Stimulated activated CD8-positive, alpha-beta memory T cell treated with anti-CD3 and anti-CD28 coated beads, Interleukin-4, amount 100 ng/mL, for 48 hours (primary cell): Measurements from ENCODE around the gene LTBP3.
A peak's percentile ranks its signal among the peaks of the same experiment; 100 is the strongest.

ENCODE experiments used
- DNase-seq: peaks from one replicate; pipeline ENCODE4 v3.0.0-alpha.2; 2020

The LTBP3 gene

DNA sequence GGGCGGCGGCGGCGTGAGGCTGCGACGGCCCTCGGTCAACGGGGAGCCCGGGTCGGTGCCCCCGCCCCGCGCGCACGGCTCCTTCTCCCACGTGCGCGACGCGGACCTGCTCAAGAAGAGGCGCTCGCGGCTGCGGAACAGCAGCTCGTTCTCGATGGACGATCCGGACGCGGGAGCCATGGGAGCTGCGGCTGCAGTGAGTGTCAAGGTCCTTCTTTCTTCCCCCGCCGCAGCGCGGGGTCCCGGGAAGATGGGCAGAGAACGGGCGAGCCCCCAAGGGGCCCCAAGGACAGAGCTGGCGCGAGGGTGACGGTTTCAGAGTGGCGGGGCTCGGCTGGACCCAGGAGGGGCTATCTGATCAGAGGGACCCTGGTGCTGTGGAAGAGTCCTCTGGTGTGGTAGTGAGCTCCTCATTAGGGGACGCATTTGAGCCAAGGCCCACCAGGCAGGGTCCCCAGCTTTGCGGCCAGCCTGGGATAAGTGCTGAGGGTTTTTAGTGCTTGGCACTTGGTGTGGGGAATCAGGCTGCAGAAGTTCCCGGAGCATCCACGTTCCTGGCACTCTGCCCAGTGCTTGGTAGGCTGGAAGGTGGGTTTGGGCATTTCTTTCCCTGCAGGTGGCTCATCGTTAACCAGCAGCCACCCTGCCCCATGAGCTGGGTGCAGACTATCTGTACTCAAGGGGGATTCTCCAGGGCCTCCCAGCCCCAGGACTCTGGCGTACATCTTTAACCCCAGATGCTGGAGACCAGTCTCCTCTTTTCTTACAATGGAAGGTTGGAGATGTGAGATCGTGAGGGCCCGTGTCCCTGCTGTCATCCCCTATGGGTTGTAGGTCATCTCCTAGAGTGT is 27.5 kb upstream of the LTBP3 start:
- DNase-seq, result no peak

GRCh38 chr11:65584723-65585171 is 26.6 kb upstream of the LTBP3 start:
- DNase-seq, result no peak

DNA sequence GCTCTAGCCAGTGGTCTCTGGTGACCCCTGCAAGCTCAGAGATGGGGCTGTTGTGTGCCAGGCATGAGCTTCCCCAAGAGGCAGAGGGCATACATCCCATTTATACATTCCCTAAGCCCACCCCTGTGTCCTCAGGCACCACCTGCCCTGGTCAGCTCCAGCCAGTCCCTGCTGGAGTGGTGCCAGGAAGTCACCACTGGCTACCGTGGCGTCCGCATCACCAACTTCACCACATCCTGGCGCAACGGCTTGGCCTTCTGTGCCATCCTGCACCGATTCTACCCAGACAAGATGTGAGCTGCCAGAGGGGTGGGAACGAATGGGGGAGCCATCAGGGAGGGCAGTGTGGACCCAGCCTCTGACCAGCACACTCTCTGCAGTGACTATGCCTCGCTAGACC is 25.9 kb upstream of the LTBP3 start:
- no peak for DNase-seq

- DNase-seq, result no peak
Observed at GRCh38 chr11:65583589-65583988, 25.4 kb upstream of the LTBP3 start.

GRCh38 chr11:65581928-65582327 is 23.8 kb upstream of the LTBP3 start:
- DNase-seq, result no peak

DNA sequence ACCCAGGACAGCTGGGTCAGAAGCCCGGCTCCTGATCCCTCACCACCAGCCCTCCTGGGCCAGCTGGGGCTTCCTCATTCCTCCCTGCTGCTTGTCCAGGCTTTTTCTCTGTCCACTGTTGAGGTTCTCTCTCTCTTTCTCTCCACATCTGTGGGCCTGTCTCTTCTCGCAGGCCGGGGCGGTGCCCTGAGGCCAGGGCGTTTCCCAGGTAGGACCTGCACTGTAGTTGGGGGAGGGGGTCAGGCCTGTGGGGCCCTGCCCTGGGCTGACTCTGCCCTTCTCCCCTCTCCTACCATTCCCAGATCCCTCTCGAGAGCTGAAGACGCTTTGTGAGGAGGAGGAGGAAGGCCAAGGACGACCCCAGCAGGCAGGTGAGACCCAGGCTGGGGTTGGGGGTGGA is 22.6 kb upstream of the LTBP3 start:
- DNase-seq, result no peak

DNA sequence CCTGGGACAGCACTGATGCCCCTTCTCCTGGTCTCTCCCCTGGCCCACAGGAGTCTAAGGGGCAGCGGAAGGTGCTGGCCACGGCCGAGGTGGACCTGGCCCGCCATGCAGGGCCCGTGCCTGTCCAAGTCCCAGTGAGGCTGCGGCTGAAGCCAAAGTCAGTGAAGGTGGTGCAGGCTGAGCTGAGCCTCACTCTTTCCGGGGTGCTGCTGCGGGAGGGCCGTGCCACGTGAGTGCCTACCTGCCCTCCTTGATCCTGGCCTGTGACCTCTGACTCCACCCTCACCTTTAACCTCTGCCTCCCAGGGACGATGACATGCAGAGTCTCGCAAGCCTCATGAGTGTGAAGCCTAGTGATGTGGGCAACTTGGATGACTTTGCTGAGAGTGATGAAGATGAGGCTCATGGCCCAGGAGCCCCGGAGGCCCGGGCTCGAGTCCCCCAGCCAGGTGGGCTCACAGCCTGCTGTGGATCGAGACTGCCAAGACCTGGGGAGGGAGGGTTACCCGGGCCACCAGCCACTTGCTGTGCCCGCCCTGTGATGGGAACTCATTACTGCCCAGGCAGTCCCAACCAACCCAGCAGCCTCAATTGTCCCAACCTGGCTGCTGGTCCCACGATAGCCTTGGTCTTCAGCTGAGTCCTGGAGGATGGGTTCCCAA is 22.0 kb upstream of the LTBP3 start:
- DNase-seq, result no peak

DNA sequence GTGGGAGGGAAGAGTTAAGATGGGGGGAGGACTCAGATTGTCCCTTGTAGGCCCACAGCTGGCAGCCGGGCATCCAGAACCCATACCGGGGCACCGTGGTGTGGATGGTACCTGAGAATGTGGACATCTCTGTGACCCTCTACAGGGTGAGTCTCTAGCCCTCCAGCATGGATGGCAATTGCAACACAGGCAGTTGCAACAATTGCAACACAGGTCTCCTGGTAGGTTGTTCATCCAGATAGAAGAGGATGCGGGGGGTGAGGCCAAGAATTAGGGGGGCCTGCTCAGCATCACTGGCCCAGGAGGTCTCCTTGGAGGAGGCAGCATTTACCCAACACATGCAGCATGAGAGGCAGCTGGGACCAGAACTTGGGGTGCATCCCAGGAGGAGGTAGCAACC is 21.1 kb upstream of the LTBP3 start:
- no peak for DNase-seq

DNA sequence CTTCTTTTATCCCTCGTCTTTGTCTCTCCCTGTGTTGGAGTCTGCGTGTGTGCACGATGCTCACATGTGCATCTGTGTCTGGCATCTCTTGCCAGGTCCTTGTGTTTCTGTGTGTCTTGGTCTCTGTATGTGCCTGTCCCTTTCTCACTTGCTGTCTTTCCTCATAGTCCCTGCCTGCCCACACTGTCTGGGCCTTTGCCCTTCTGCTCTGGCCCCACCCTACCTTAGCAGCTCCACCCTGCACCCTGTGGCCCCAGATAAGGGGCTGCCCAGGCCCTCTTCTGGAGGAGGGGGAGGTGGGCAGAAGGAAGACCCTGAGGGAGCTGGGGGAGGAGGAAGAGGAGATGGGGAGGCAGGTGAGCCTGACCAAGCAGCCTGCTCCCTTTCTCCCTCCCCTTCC is 20.5 kb upstream of the LTBP3 start:
- DNase-seq, result no peak

GRCh38 chr11:65578134-65578533 is 20.0 kb upstream of the LTBP3 start:
- no peak for DNase-seq

DNA sequence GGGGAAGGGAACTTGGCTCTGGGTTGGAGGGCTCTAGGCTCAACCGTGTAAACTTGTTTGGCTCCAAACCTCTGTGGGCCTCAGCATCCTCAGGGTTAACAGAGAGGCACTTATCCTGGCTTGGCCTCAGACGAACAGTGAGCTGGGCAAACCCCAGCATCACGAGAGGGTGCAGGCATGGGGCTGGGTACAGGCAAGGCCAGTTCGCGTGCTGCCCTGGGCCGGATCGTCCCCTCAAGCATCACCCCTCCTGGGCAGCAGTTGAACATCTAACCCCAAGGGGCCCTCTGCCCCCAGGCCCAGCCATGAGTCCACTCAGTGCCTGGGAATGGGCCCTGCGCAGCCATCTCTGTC is 19.6 kb upstream of the LTBP3 start:
- DNase-seq, result no peak

GRCh38 chr11:65576867-65577755 is 19.0 kb upstream of the LTBP3 start:
- no peak for DNase-seq

GRCh38 chr11:65576232-65576866 is 18.2 kb upstream of the LTBP3 start:
- no peak for DNase-seq

DNA sequence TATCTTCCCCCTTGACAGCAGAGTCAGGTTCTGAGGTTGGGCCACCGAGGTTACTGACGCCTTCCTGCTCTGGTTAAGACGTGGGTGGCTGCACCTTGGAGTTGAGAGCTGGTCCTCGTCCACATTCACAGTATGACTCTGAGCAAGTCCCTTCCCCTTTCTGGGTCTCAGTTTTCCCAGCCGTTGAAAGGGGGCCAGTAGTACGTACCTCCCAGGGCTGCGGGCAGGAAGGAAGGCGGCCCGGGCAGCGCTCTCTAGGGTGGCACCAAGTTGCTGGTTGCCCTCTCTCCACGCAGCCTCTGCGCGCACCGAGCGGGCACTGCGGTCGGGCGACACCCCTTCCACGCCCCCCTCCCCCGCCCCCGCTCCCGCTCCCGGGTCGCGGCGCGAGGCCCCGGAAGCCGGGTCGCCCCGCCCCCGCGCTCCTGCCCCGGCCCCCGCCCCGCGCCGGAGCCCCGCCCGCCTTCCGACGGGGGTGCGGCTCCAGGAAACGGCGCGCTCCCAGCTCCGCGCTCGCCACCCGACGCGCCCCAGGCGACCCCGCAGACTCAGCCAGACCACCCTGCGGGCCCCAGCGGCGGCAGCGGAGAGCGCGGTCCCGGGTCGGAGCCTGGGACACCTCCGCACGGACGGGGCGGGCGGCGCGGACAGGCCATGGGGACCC is 17.5 kb upstream of the LTBP3 start, which contains the start of gene EHBP1L1:
EHBP1L1 (plus strand) TSS at position 486 of the 664 bp plus-strand sequence. CDS start 250 bp downstream, outside the sequence.
- DNase-seq, result peak; percentile 80

DNA sequence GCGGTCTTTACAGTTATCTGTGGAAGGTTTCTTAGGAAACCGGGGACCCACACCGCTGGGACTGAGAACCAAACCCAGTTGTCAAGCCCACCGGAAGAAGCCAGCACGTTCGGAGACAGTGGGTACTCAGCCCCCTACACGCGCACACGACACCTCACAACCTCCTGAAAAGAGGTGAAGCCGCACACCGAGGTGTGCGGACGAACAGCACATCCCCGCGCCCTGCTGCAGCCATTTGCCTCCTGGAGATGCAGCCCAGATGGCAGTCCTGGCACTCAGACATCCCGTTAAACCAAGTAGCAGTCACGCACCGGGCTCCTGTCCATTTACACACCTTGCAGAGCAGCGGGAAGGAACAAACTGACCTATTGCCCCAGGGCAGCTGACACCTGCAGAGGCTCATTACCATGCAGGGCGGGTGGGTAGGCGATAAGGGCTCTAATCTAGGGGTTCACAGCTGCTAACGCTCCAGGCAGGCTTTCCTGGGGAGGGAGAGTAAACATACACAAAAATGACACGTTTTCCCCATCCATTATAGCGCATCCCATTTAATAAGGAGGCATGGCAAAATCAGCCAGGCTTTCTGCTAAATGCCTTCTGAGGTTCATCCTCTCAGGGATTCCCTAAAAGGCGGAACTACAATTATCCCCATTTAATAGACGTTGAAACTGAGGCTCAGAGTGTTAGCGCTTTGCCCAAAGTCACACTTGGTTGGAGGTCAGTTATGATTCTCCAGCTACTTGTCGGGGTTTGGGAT is 16.8 kb upstream of the LTBP3 start:
- no peak for DNase-seq

- DNase-seq, result peak; percentile 95
Observed at GRCh38 chr11:65574109-65574810, 16.1 kb upstream of the LTBP3 start.

GRCh38 chr11:65573391-65574079 is 15.4 kb upstream of the LTBP3 start:
- DNase-seq, result no peak

- DNase-seq, result peak; percentile 95
Observed at GRCh38 chr11:65572356-65573051, 14.3 kb upstream of the LTBP3 start, which contains the start of gene FAM89B. FAM89B (plus strand) TSS chr11:65572538; CDS start chr11:65572670, 132 bp downstream.

DNA sequence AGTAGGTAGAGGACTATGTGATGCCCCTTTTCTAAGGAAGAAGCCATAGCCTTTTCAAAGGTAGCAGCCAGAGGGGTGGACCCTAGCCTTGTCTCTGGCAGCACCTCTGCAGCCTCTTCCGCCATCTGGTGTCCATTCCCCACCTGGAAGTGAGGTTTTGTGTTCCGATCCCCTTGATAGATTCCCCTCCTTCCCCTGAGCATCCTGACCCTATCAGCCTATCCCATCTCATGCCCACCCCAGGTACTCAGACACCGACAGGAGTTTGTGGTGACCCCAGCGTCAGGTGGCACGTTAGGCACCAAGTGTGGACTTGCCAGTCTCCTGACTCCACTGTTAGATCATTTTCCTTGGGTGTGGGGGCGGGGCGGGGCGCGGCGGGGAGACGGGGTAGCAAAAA is 13.8 kb upstream of the LTBP3 start:
- DNase-seq, result no peak
